AG04450 (cell line): ENCODE data around the gene ADAT2. TPM values are rescaled to one million over a fixed set of nuclear protein-coding genes. Genes with fewer than 3 reads are reported as not detected.

Experiments
- CTCF ChIA-PET: fragments of 300-600, 350-600 bp; formaldehyde crosslinking; extraction: SDS; loops from one replicate; lab custom pipeline; 2022; ENCODE audit warnings: antibody characterized with exemption, inconsistent platforms; lab: Charles Lee
- POLR2A ChIA-PET: fragments of 350-600 bp; formaldehyde crosslinking; extraction: SDS; loops from one replicate; lab custom pipeline; 2021; ENCODE audit warnings: antibody characterized with exemption, inconsistent platforms; lab: Yijun Ruan, JAX
- DNase-seq: peaks from one replicate; pipeline ENCODE4 v3.0.0-alpha.2; 2011; ENCODE audit warnings: low read depth, low spot score
- H3K27ac ChIP-seq: one replicate; pipeline ENCODE4 v1.5.1; 2012; ENCODE audit warnings: low read depth, low read length, control low read depth
- H3K27me3 ChIP-seq: one replicate; pipeline ENCODE4 v1.6.0; 2012; ENCODE audit warnings: low read length; ENCODE audit not compliant: control insufficient read depth, insufficient read depth
- H3K4me3 ChIP-seq: 2 replicates; pipeline ENCODE4 v1.5.1; 2011; ENCODE audit warnings: mild to moderate bottlenecking, low read depth, low read length, control low read depth
- H3K9me3 ChIP-seq: 2 replicates; pipeline ENCODE4 v1.5.1; 2012; ENCODE audit warnings: low read length; ENCODE audit not compliant: control insufficient read depth, insufficient read depth
- polyA plus RNA-seq: library from polyadenylated mRNA; depleted of rRNA; stranded (reverse); fragments of >200 nt; gene quantifications from 2 replicates; pipeline ENCODE4 v1.2.3, GENCODE V29; 2011; rRNA removed
- small RNA-seq: library from RNA; depleted of rRNA; stranded (forward); fragments of <200 nt; gene quantifications from one replicate; pipeline ENCODE3, GENCODE V24; 2012; ENCODE audit warnings: low read depth; ENCODE audit not compliant: insufficient read length
- TF ChIP-seq, protein P1 (sequence below): IDR thresholded peaks from 2 replicates; pipeline ENCODE4 v1.5.1; 2011; ENCODE audit warnings: low read depth, low read length, control low read depth, inconsistent platforms

Gene ADAT2
- polyA plus RNA-seq, 1 experiment: 5.6 TPM

DNA sequence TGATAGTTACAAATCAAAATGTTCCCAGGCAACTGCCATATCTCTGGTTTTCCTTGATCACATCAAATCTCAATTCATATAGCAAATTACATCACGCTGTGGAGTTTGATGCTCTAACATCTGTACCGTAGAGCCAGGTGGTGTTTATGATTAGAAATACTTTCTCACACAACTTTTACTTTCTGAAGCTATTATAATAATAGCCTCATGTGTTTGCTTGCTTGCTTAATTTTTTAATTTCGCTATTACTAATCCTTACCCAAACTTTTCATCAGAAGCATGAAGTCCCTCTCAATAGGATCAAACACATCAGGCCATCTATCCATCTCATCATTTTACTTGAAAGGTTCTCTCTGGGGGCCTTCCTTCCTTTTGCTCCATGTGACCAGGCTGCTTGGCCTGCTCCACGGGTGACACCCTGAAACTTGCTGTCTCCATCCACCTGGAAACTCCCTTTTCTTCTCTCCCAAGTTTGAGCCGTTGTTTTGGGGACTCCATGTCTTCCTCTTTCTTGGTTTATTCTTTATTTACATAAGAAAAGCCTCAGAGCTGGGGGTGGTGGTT is 75.4 kb downstream of the ADAT2 start:
- DNase-seq: no peak
- H3K27ac ChIP-seq: no peak overlapping the region
- ChIA-PET CTCF (no interaction called here), POLR2A (no interaction called here)
- H3K27me3 ChIP-seq: peaks cover 4% of the 10 kb centered on the region
- H3K9me3 ChIP-seq: no peaks in the 10 kb centered on the region; the same call in 1 of the 2 replicates
- TF ChIP-seq, protein P1, sequence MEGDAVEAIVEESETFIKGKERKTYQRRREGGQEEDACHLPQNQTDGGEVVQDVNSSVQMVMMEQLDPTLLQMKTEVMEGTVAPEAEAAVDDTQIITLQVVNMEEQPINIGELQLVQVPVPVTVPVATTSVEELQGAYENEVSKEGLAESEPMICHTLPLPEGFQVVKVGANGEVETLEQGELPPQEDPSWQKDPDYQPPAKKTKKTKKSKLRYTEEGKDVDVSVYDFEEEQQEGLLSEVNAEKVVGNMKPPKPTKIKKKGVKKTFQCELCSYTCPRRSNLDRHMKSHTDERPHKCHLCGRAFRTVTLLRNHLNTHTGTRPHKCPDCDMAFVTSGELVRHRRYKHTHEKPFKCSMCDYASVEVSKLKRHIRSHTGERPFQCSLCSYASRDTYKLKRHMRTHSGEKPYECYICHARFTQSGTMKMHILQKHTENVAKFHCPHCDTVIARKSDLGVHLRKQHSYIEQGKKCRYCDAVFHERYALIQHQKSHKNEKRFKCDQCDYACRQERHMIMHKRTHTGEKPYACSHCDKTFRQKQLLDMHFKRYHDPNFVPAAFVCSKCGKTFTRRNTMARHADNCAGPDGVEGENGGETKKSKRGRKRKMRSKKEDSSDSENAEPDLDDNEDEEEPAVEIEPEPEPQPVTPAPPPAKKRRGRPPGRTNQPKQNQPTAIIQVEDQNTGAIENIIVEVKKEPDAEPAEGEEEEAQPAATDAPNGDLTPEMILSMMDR: no peak
- H3K4me3 ChIP-seq: no peak overlapping the region

- H3K27ac ChIP-seq: no peak overlapping the region
- no peaks in the 10 kb centered on the region; the same call in 1 of the 2 replicates for H3K9me3 ChIP-seq
- H3K4me3 ChIP-seq: no peak overlapping the region
- H3K27me3 ChIP-seq: peaks cover 4% of the 10 kb centered on the region
- POLR2A ChIA-PET: no interaction called here
- no peak for DNase-seq
- TF ChIP-seq, protein P1: no peak
- CTCF ChIA-PET: no interaction called here
These were observed 76.5 kb downstream of the ADAT2 start for GRCh38 chr6:143374014-143374413.

Small RNAs within 50 kb of the gene (small RNA-seq; reads per million reads assigned to genes)
- gene RNA5SP221: not detected

Other genes starting within 250 kb of the ADAT2 start
- gene PEX3, start 110 bp upstream of the ADAT2 start, polyA plus RNA-seq: 29.3 and 30.9 TPM in 2 replicates
- 57.5 and 66.8 TPM in 2 replicates for gene FUCA2, start 61.0 kb upstream of the ADAT2 start, polyA plus RNA-seq
- gene PHACTR2, start 227.3 kb upstream of the ADAT2 start, polyA plus RNA-seq: 26.8 and 38.0 TPM in 2 replicates